ENCODE measurements around the gene RBM28.

DNA sequence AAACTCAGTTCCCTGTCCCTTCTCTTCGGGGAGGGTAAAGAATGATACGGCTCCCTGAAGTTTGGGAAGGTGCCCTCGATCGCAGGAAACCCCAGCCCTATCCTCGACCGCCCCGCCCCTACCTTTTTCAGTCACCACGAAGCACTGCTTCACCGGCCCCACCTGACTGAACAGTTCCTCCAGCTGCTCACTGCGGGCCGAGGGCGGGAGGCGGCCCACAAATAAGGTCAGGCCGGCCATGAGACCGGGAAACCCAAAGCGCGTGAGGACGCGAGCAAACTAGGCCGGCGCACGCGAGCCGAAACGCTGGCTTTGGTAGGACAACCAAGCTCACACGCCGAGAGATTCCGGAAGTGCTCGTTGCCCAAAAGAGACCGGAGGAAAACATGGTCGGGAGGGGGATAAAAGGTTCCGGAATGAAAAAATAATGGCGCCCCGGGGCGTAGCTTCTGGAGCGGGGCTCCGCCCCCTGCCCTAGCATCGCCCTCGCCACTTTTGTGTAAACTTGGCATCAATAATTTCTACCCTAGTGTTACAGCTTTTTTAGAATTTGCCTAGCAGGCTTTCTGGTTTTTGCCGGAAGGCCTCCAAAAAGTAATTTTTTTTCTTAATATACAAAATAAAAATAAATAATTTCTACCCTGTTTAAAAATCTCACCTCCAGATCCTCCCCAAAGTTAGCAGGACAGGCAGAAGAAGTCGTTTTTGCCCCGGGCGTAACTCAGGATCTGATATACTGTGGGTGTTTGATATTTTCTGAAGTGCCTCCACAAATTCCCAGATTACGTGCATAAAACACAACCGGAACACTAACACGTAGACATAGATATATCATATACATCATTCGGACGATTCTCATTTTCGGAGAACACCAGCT, at the start of gene RBM28:
- peak; percentile 94 for TF ChIP-seq ZNF24 (tag by site-specific recombination; IDR thresholded peaks at IDR 0.05)
- TF ChIP-seq, protein P1, sequence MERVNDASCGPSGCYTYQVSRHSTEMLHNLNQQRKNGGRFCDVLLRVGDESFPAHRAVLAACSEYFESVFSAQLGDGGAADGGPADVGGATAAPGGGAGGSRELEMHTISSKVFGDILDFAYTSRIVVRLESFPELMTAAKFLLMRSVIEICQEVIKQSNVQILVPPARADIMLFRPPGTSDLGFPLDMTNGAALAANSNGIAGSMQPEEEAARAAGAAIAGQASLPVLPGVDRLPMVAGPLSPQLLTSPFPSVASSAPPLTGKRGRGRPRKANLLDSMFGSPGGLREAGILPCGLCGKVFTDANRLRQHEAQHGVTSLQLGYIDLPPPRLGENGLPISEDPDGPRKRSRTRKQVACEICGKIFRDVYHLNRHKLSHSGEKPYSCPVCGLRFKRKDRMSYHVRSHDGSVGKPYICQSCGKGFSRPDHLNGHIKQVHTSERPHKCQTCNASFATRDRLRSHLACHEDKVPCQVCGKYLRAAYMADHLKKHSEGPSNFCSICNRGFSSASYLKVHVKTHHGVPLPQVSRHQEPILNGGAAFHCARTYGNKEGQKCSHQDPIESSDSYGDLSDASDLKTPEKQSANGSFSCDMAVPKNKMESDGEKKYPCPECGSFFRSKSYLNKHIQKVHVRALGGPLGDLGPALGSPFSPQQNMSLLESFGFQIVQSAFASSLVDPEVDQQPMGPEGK (tag by site-specific recombination; IDR thresholded peaks at IDR 0.05) = peak; percentile 66; the same call in 1 of the 2 replicates

Measured in HEK293 (cell line).